Stimulated activated naive B cell treated with anti-CD40 and anti-IgM and Interleukin-4, amounts not matched to agents 10 μg/mL and 1 μg/mL and 100 μg/mL, for 72 hours (primary cell): ENCODE results near the gene PSMG1.
"Not testable (repeated sequence)": the region's sequence is repeated elsewhere in the genome, so short reads cannot be mapped to it uniquely, and the experiment has no call there.

Source experiments
- ATAC-seq, 2 donors: fragments of 150-1000 bp; cut with Tn5 transposase; replicated peaks; 2 replicates each; pipeline ENCODE4 v1.10.0; 2021; ENCODE audit warnings: moderate library complexity in 1 of 2
- DNase-seq: peaks from one replicate; pipeline ENCODE4 v3.0.0; 2021
- H3K27ac Mint-ChIP-seq: one replicate; pipeline ENCODE4 v1.8.0; 2022; ENCODE audit warnings: mild to moderate bottlenecking, mixed read lengths
- H3K27me3 Mint-ChIP-seq, 2 donors: one replicate each; pipeline ENCODE4 v1.8.0; 2022; ENCODE audit warnings: mixed read lengths in 2 of 2
- H3K36me3 Mint-ChIP-seq, 2 donors: one replicate each; pipeline ENCODE4 v1.8.0; 2022; ENCODE audit warnings: mixed read lengths in 2 of 2, mild to moderate bottlenecking in 1 of 2
- H3K4me1 Mint-ChIP-seq, 2 donors: one replicate each; pipeline ENCODE4 v1.8.0; 2022; ENCODE audit warnings: mixed read lengths in 2 of 2, mild to moderate bottlenecking in 1 of 2
- H3K4me3 Mint-ChIP-seq, 2 donors: one replicate each; pipeline ENCODE4 v1.8.0; 2022; ENCODE audit warnings: mild to moderate bottlenecking in 2 of 2, mixed read lengths in 2 of 2, moderate library complexity in 1 of 2
- H3K9me3 Mint-ChIP-seq, 2 donors: one replicate each; pipeline ENCODE4 v1.8.0; 2022; ENCODE audit warnings: mixed read lengths in 2 of 2, mild to moderate bottlenecking in 1 of 2

PSMG1 gene

GRCh38 chr21:39183272-39184049 is at the start of gene PSMG1:
TSS of gene PSMG1 (minus strand) at chr21:39183451. CDS start at chr21:39183385, 66 bp downstream.
- Mint-ChIP-seq H3K36me3 (peaks cover 9 to 16% of the 10 kb centered on the region in 2 donors), H3K4me3 (peak within 1 kb of the TSS; percentile 93 to 99), H3K9me3 (no peaks in the 10 kb centered on the region), H3K27me3 (no peaks in the 10 kb centered on the region), H3K4me1 (peaks cover 23 to 36% of the 10 kb centered on the region in 2 donors), H3K27ac (peak within 1 kb of the TSS; percentile 97)
- ATAC-seq (peak; percentile 94 to 96), DNase-seq (peak; percentile 92)

- no peak for DNase-seq
- H3K36me3 Mint-ChIP-seq: peaks cover 27 to 37% of the 10 kb centered on the region in 2 donors
- no peak overlapping the region for H3K4me3 Mint-ChIP-seq
- no peak for ATAC-seq
- H3K27ac Mint-ChIP-seq: peak overlapping the region; percentile 37
- no peaks in the 10 kb centered on the region for H3K27me3 Mint-ChIP-seq
- H3K9me3 Mint-ChIP-seq: no peaks in the 10 kb centered on the region
- no peaks in the 10 kb centered on the region for H3K4me1 Mint-ChIP-seq
Observed at GRCh38 chr21:39232861-39233291, 49.6 kb upstream of the PSMG1 start.

- H3K27me3 Mint-ChIP-seq: no peaks in the 10 kb centered on the region
- no peaks in the 10 kb centered on the region for H3K9me3 Mint-ChIP-seq
- ATAC-seq: no peak
- no peak overlapping the region for H3K27ac Mint-ChIP-seq
- peaks cover 21 to 45% of the 10 kb centered on the region in 2 donors for H3K36me3 Mint-ChIP-seq
- no peak for DNase-seq
- no peak overlapping the region for H3K4me3 Mint-ChIP-seq
- no peaks in the 10 kb centered on the region for H3K4me1 Mint-ChIP-seq
Observed at GRCh38 chr21:39224930-39225329, 41.7 kb upstream of the PSMG1 start.

- Mint-ChIP-seq H3K27me3 (no peaks in the 10 kb centered on the region), H3K27ac (peak overlapping the region; percentile 44), H3K4me1 (no peaks in the 10 kb centered on the region), H3K9me3 (no peaks in the 10 kb centered on the region), H3K36me3 (peaks cover 20 to 44% of the 10 kb centered on the region in 2 donors), H3K4me3 (no peak overlapping the region)
- DNase-seq (no peak), ATAC-seq (no peak)
Observed at GRCh38 chr21:39221997-39222486, 38.8 kb upstream of the PSMG1 start.

- ATAC-seq (no peak), DNase-seq (no peak)
- no peaks in the 10 kb centered on the region for H3K27me3 Mint-ChIP-seq
- no peaks in the 10 kb centered on the region for H3K9me3 Mint-ChIP-seq
- H3K36me3 Mint-ChIP-seq: peaks cover 20 to 41% of the 10 kb centered on the region in 2 donors
- H3K4me1 Mint-ChIP-seq: no peaks in the 10 kb centered on the region
- no peak overlapping the region for H3K4me3 Mint-ChIP-seq
- H3K27ac Mint-ChIP-seq: no peak overlapping the region
Observed at GRCh38 chr21:39221282-39221996, 38.2 kb upstream of the PSMG1 start.

GRCh38 chr21:39220875-39221274 is 37.6 kb upstream of the PSMG1 start:
- not testable (repeated sequence) for H3K4me1 Mint-ChIP-seq, H3K4me3 Mint-ChIP-seq, H3K9me3 Mint-ChIP-seq, H3K27ac Mint-ChIP-seq, H3K27me3 Mint-ChIP-seq, ATAC-seq, DNase-seq
- H3K36me3 Mint-ChIP-seq: peaks cover 18 to 38% of the 10 kb centered on the region in 2 donors

GRCh38 chr21:39220150-39220549 is 36.9 kb upstream of the PSMG1 start:
- no peak overlapping the region for H3K4me3 Mint-ChIP-seq
- H3K27ac Mint-ChIP-seq: no peak overlapping the region
- no peak for ATAC-seq
- peaks cover 18 to 37% of the 10 kb centered on the region in 2 donors for H3K36me3 Mint-ChIP-seq
- no peaks in the 10 kb centered on the region for H3K9me3 Mint-ChIP-seq
- no peaks in the 10 kb centered on the region for H3K4me1 Mint-ChIP-seq
- H3K27me3 Mint-ChIP-seq: no peaks in the 10 kb centered on the region
- DNase-seq: no peak

GRCh38 chr21:39218082-39218409 is 34.8 kb upstream of the PSMG1 start:
- ATAC-seq (no peak), DNase-seq (no peak)
- Mint-ChIP-seq H3K27me3 (no peaks in the 10 kb centered on the region), H3K27ac (no peak overlapping the region), H3K4me1 (no peaks in the 10 kb centered on the region), H3K9me3 (no peaks in the 10 kb centered on the region), H3K36me3 (peaks cover 7 to 33% of the 10 kb centered on the region in 2 donors), H3K4me3 (no peak overlapping the region)

GRCh38 chr21:39217356-39218081 is 34.3 kb upstream of the PSMG1 start:
- Mint-ChIP-seq H3K4me3 (no peak overlapping the region), H3K27me3 (no peaks in the 10 kb centered on the region), H3K9me3 (no peaks in the 10 kb centered on the region), H3K36me3 (peaks cover 6 to 31% of the 10 kb centered on the region in 2 donors), H3K4me1 (no peaks in the 10 kb centered on the region), H3K27ac (no peak overlapping the region)
- DNase-seq: no peak
- ATAC-seq: no peak

GRCh38 chr21:39216290-39216689 is 33.0 kb upstream of the PSMG1 start:
- no peak overlapping the region for H3K27ac Mint-ChIP-seq
- no peaks in the 10 kb centered on the region for H3K27me3 Mint-ChIP-seq
- DNase-seq: no peak
- H3K4me3 Mint-ChIP-seq: no peak overlapping the region
- H3K4me1 Mint-ChIP-seq: no peaks in the 10 kb centered on the region
- peaks cover 7 to 29% of the 10 kb centered on the region in 2 donors for H3K36me3 Mint-ChIP-seq
- no peak for ATAC-seq
- H3K9me3 Mint-ChIP-seq: no peaks in the 10 kb centered on the region

GRCh38 chr21:39215078-39215477 is 31.8 kb upstream of the PSMG1 start:
- no peak for DNase-seq
- Mint-ChIP-seq H3K36me3 (peaks cover 7 to 36% of the 10 kb centered on the region in 2 donors), H3K27me3 (no peaks in the 10 kb centered on the region), H3K27ac (no peak overlapping the region), H3K4me3 (no peak overlapping the region), H3K4me1 (no peaks in the 10 kb centered on the region), H3K9me3 (no peaks in the 10 kb centered on the region)
- no peak for ATAC-seq

GRCh38 chr21:39209334-39209688 is 26.1 kb upstream of the PSMG1 start:
- Mint-ChIP-seq H3K9me3 (no peaks in the 10 kb centered on the region), H3K4me3 (no peak overlapping the region), H3K27me3 (no peaks in the 10 kb centered on the region), H3K36me3 (peaks cover 17 to 46% of the 10 kb centered on the region in 2 donors), H3K4me1 (peaks cover 0 to 2% of the 10 kb centered on the region in 2 donors), H3K27ac (no peak overlapping the region)
- DNase-seq: no peak
- no peak for ATAC-seq

- Mint-ChIP-seq H3K4me3 (no peak overlapping the region), H3K9me3 (no peaks in the 10 kb centered on the region), H3K27me3 (no peaks in the 10 kb centered on the region), H3K4me1 (peaks cover 0 to 2% of the 10 kb centered on the region in 2 donors), H3K36me3 (peaks cover 17 to 42% of the 10 kb centered on the region in 2 donors), H3K27ac (no peak overlapping the region)
- ATAC-seq: no peak
- DNase-seq: no peak
Observed at GRCh38 chr21:39208624-39209333, 25.5 kb upstream of the PSMG1 start.

- Mint-ChIP-seq H3K27me3 (no peaks in the 10 kb centered on the region), H3K9me3 (no peaks in the 10 kb centered on the region), H3K4me1 (peaks cover 0 to 2% of the 10 kb centered on the region in 2 donors), H3K36me3 (peaks cover 25 to 36% of the 10 kb centered on the region in 2 donors), H3K4me3 (no peak overlapping the region), H3K27ac (no peak overlapping the region)
- DNase-seq: no peak
- no peak for ATAC-seq
Observed at GRCh38 chr21:39204134-39204533, 20.9 kb upstream of the PSMG1 start.
